ENCODE results near the gene CPSF2. TPM values are rescaled to one million over a fixed set of nuclear protein-coding genes. Genes with fewer than 3 reads are reported as not detected.

Gene CPSF2
- total and polyA plus RNA-seq, 4 donors, result 9.6 to 19.4 (median 14.2) TPM

- no peak for DNase-seq (ENCODE audit: low spot score)
- no peaks in the 10 kb centered on the region for H3K36me3 ChIP-seq (ENCODE audit: control insufficient read depth in 4 of 4, insufficient read depth in 3 of 4, low read depth in 1 of 4, low read length in 3 of 4)
- 42% methylated on average over 6 of the region's 6 CpGs for WGBS
- no peaks in the 10 kb centered on the region for H3K4me1 ChIP-seq (ENCODE audit: control insufficient read depth in 4 of 4, insufficient read depth in 4 of 4, low read length in 3 of 4)
- no peak overlapping the region for H3K9ac ChIP-seq (ENCODE audit: low read depth in 1 of 2, low read length in 2 of 2)
- no peaks in the 10 kb centered on the region for H3K9me3 ChIP-seq (ENCODE audit: control insufficient read depth in 4 of 4, low read length in 3 of 4)
- TF ChIP-seq HNF4G (IDR thresholded peaks at IDR 0.05) (no peak), NR2F2 (IDR thresholded peaks at IDR 0.05) (no peak), CTCF (IDR thresholded peaks at IDR 0.05; ENCODE audit: low read depth, low read length, missing input control) (no peak), SP1 (IDR thresholded peaks at IDR 0.05) (no peak), REST (IDR thresholded peaks at IDR 0.05) (no peak), MAX (IDR thresholded peaks at IDR 0.05) (no peak), RAD21 (IDR thresholded peaks at IDR 0.05) (no peak), YY1 (IDR thresholded peaks at IDR 0.05) (no peak), ATF3 (IDR thresholded peaks at IDR 0.05) (no peak), HNF4A (conservative IDR thresholded peaks at IDR 0.05) (no peak), ZBTB33 (IDR thresholded peaks at IDR 0.05) (no peak), RXRA (IDR thresholded peaks at IDR 0.05) (no peak), FOXA1 (IDR thresholded peaks at IDR 0.05) (no peak), JUND (IDR thresholded peaks at IDR 0.05) (no peak), GABPA (IDR thresholded peaks at IDR 0.05 in 1 of 2, conservative IDR thresholded peaks at IDR 0.05 in 1 of 2) (no peak), TAF1 (conservative IDR thresholded peaks at IDR 0.05) (no peak), EGR1 (IDR thresholded peaks at IDR 0.05; ENCODE audit: low read depth in 2 of 2) (no peak), FOXA2 (IDR thresholded peaks at IDR 0.05) (no peak)
- no peak overlapping the region for H3K4me3 ChIP-seq (ENCODE audit: low read depth in 1 of 3, low read length in 3 of 3)
- H3K27me3 ChIP-seq (ENCODE audit: control insufficient read depth in 4 of 4, insufficient read depth in 4 of 4, low read length in 3 of 4), result peaks cover 0 to 2% (median 0%) of the 10 kb centered on the region in 4 donors
- no peak overlapping the region for H3K27ac ChIP-seq (ENCODE audit: low read depth in 1 of 2, low read length in 2 of 2)
Observed at GRCh38 chr14:92199763-92200162, 78.0 kb downstream of the CPSF2 start.
